HepG2 (cell line): ENCODE data around the gene PCGF5. TPM values are rescaled to one million over a fixed set of nuclear protein-coding genes. Genes with fewer than 3 reads are reported as not detected.

Source experiments
- FOXK2 ChIP-seq: fragments of 450-650 bp; IDR thresholded peaks from 2 replicates; pipeline ENCODE4 v1.6.1; 2016
- JUND ChIP-seq: sonication (generic); formaldehyde crosslinking; IDR thresholded peaks from 2 replicates; pipeline ENCODE4 v1.8.0; 2022; ENCODE audit warnings: mild to moderate bottlenecking, missing genetic modification reagents
- NR2F1 ChIP-seq, 2 experiments: fragments of 450-650 bp in 1 of 2; formaldehyde crosslinking in 1 of 2; IDR thresholded peaks; 2 replicates each; pipeline versions ENCODE4 v1.5.0 to v1.6.1; 2016 to 2020; ENCODE audit warnings: mild to moderate bottlenecking in 1 of 2, missing compliant biosample characterization in 1 of 2, missing genetic modification reagents in 1 of 2, moderate library complexity in 1 of 2
- ONECUT2 ChIP-seq: sonication (generic); formaldehyde crosslinking; IDR thresholded peaks from 2 replicates; pipeline ENCODE4 v1.4.0; 2020; ENCODE audit warnings: missing genetic modification reagents
- PCBP2 ChIP-seq: fragments of 200-400 bp; formaldehyde crosslinking; optimal IDR thresholded peaks from 2 replicates; pipeline ENCODE3; 2018; ENCODE audit warnings: low read length, low read depth; ENCODE audit not compliant: poor library complexity, severe bottlenecking
- ZNF33A ChIP-seq: sonication (generic); formaldehyde crosslinking; IDR thresholded peaks from 2 replicates; pipeline ENCODE4 v1.5.1; 2020; ENCODE audit warnings: missing genetic modification reagents, mild to moderate bottlenecking, moderate library complexity, borderline replicate concordance
- ZNF496 ChIP-seq: sonication (generic); formaldehyde crosslinking; IDR thresholded peaks from 2 replicates; pipeline ENCODE4 v1.8.1; 2023; ENCODE audit warnings: mild to moderate bottlenecking, moderate library complexity, missing genetic modification reagents; ENCODE audit not compliant: insufficient replicate concordance
- ZNF550 ChIP-seq: sonication (generic); formaldehyde crosslinking; IDR thresholded peaks from 2 replicates; pipeline ENCODE4 v1.4.0; 2020; ENCODE audit warnings: mild to moderate bottlenecking, missing genetic modification reagents, borderline replicate concordance
- ZNF678 ChIP-seq: sonication (generic); formaldehyde crosslinking; IDR thresholded peaks from 2 replicates; pipeline ENCODE4 v1.4.0; 2020; ENCODE audit warnings: mild to moderate bottlenecking, missing genetic modification reagents
- ZNF773 ChIP-seq: sonication (generic); formaldehyde crosslinking; IDR thresholded peaks from 2 replicates; pipeline ENCODE4 v1.4.0; 2020; ENCODE audit warnings: missing genetic modification reagents, borderline replicate concordance
- polyA plus RNA-seq, 8 experiments: library from polyadenylated mRNA; depleted of rRNA in 3 of 8; stranded (reverse) in 7 of 8; unstranded in 1 of 8; fragments of >200 nt; fragmentation: Illumina TruSeq in 4 of 8; extraction: Trizol in 4 of 8; gene quantifications; 2 replicates each; pipeline versions ENCODE4 v1.2.1 to v1.2.3, GENCODE V29; 2011 to 2016; ENCODE audit warnings: low read depth in 4 of 8, missing spikeins in 1 of 8, mixed read lengths in 1 of 8; ENCODE audit not compliant: insufficient read depth in 1 of 8
- total RNA-seq, 5 experiments: library from RNA; depleted of rRNA; stranded (reverse); fragments of >200 nt; fragmentation: Illumina TruSeq; extraction: Trizol; gene quantifications; 2 replicates each; pipeline ENCODE4 v1.2.3, GENCODE V29; 2016; ENCODE audit warnings: low read depth in 1 of 5
- TF ChIP-seq, protein P1 (sequence below): sonication (generic); formaldehyde crosslinking; conservative IDR thresholded peaks from 2 replicates; pipeline ENCODE4 v1.5.0; 2020; ENCODE audit warnings: missing genetic modification reagents
- TF ChIP-seq, protein P2 (sequence below): sonication (generic); formaldehyde crosslinking; IDR thresholded peaks from 2 replicates; pipeline ENCODE4 v1.4.0; 2020; ENCODE audit warnings: low read depth, mild to moderate bottlenecking, missing genetic modification reagents
- TF ChIP-seq, protein P3 (sequence below): fragments of 450-650 bp; IDR thresholded peaks from 2 replicates; pipeline ENCODE4 v1.6.1; 2017; ENCODE audit warnings: mild to moderate bottlenecking
- TF ChIP-seq, protein P4 (sequence below): sonication (generic); formaldehyde crosslinking; IDR thresholded peaks from 2 replicates; pipeline ENCODE4 v1.4.0; 2020; ENCODE audit warnings: missing genetic modification reagents
- TF ChIP-seq, protein P5 (sequence below): sonication (generic); formaldehyde crosslinking; IDR thresholded peaks from 2 replicates; pipeline ENCODE4 v1.9.0; 2021; ENCODE audit warnings: missing genetic modification reagents, borderline replicate concordance
- TF ChIP-seq, protein P6 (sequence below): sonication (generic); formaldehyde crosslinking; IDR thresholded peaks from 2 replicates; pipeline ENCODE4 v1.8.0; 2022; ENCODE audit warnings: missing genetic modification reagents, mild to moderate bottlenecking, borderline replicate concordance

Gene PCGF5
- total and polyA plus RNA-seq, 2 of the 13 experiments (the other 11 are each of a cell fraction or from before 2014, with no cell fraction given): 61.3 to 138 TPM

DNA sequence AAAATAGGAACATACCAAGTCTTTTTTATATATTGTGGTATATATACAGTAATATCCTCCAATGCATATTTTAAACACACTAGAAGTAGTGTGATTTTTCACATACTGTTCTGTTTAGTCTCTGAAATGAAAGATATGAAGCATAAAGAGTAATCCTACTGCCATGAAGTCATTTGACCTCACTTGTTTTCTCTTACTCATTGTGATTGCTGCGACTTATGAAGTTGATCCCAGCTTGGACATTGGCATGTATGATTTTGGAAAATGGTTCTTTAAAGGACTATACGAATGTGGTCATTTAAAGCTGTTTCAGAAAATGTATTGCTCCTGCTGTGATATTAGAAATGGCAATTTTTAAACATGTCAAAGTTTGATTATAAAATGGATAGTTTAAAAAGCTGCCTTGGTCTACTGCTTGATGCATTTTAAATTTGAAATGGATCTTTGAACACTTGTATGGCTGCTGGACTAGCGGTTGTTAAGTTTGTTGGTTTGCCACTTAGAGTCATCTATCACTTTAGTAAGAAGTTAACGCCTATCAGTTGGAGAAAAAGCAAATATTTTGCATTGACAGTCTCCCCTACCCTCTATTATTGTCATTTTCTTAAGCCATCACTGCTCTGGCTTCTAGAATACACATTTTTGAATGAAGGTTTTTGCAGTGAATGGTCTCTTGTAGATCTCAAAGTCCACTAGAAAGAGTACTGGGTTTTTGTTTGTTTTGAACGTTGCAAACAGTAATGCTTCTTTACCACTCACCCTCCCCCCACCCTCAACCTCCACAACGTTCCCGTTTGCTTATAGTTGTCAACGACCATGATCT lies 881 bp upstream of the PCGF5 start (continued):
- TF ChIP-seq, protein P1, sequence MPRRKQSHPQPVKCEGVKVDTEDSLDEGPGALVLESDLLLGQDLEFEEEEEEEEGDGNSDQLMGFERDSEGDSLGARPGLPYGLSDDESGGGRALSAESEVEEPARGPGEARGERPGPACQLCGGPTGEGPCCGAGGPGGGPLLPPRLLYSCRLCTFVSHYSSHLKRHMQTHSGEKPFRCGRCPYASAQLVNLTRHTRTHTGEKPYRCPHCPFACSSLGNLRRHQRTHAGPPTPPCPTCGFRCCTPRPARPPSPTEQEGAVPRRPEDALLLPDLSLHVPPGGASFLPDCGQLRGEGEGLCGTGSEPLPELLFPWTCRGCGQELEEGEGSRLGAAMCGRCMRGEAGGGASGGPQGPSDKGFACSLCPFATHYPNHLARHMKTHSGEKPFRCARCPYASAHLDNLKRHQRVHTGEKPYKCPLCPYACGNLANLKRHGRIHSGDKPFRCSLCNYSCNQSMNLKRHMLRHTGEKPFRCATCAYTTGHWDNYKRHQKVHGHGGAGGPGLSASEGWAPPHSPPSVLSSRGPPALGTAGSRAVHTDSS (CRISPR knock-in tag): no peak
- TF ChIP-seq, protein P2, sequence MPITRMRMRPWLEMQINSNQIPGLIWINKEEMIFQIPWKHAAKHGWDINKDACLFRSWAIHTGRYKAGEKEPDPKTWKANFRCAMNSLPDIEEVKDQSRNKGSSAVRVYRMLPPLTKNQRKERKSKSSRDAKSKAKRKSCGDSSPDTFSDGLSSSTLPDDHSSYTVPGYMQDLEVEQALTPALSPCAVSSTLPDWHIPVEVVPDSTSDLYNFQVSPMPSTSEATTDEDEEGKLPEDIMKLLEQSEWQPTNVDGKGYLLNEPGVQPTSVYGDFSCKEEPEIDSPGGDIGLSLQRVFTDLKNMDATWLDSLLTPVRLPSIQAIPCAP (CRISPR knock-in tag): no peak
- TF ChIP-seq JUND: peak; percentile 68; the same call in 1 of the 2 replicates
- TF ChIP-seq, protein P3, sequence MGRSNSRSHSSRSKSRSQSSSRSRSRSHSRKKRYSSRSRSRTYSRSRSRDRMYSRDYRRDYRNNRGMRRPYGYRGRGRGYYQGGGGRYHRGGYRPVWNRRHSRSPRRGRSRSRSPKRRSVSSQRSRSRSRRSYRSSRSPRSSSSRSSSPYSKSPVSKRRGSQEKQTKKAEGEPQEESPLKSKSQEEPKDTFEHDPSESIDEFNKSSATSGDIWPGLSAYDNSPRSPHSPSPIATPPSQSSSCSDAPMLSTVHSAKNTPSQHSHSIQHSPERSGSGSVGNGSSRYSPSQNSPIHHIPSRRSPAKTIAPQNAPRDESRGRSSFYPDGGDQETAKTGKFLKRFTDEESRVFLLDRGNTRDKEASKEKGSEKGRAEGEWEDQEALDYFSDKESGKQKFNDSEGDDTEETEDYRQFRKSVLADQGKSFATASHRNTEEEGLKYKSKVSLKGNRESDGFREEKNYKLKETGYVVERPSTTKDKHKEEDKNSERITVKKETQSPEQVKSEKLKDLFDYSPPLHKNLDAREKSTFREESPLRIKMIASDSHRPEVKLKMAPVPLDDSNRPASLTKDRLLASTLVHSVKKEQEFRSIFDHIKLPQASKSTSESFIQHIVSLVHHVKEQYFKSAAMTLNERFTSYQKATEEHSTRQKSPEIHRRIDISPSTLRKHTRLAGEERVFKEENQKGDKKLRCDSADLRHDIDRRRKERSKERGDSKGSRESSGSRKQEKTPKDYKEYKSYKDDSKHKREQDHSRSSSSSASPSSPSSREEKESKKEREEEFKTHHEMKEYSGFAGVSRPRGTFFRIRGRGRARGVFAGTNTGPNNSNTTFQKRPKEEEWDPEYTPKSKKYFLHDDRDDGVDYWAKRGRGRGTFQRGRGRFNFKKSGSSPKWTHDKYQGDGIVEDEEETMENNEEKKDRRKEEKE: no peak
- TF ChIP-seq ZNF496: no peak
- TF ChIP-seq, protein P4, sequence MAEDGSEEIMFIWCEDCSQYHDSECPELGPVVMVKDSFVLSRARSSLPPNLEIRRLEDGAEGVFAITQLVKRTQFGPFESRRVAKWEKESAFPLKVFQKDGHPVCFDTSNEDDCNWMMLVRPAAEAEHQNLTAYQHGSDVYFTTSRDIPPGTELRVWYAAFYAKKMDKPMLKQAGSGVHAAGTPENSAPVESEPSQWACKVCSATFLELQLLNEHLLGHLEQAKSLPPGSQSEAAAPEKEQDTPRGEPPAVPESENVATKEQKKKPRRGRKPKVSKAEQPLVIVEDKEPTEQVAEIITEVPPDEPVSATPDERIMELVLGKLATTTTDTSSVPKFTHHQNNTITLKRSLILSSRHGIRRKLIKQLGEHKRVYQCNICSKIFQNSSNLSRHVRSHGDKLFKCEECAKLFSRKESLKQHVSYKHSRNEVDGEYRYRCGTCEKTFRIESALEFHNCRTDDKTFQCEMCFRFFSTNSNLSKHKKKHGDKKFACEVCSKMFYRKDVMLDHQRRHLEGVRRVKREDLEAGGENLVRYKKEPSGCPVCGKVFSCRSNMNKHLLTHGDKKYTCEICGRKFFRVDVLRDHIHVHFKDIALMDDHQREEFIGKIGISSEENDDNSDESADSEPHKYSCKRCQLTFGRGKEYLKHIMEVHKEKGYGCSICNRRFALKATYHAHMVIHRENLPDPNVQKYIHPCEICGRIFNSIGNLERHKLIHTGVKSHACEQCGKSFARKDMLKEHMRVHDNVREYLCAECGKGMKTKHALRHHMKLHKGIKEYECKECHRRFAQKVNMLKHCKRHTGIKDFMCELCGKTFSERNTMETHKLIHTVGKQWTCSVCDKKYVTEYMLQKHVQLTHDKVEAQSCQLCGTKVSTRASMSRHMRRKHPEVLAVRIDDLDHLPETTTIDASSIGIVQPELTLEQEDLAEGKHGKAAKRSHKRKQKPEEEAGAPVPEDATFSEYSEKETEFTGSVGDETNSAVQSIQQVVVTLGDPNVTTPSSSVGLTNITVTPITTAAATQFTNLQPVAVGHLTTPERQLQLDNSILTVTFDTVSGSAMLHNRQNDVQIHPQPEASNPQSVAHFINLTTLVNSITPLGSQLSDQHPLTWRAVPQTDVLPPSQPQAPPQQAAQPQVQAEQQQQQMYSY (CRISPR knock-in tag): no peak
- no peak for TF ChIP-seq NR2F1 (CRISPR knock-in tag; IDR thresholded peaks at IDR 0.05)
- TF ChIP-seq, protein P5, sequence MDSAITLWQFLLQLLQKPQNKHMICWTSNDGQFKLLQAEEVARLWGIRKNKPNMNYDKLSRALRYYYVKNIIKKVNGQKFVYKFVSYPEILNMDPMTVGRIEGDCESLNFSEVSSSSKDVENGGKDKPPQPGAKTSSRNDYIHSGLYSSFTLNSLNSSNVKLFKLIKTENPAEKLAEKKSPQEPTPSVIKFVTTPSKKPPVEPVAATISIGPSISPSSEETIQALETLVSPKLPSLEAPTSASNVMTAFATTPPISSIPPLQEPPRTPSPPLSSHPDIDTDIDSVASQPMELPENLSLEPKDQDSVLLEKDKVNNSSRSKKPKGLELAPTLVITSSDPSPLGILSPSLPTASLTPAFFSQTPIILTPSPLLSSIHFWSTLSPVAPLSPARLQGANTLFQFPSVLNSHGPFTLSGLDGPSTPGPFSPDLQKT: no peak
- TF ChIP-seq, protein P6, sequence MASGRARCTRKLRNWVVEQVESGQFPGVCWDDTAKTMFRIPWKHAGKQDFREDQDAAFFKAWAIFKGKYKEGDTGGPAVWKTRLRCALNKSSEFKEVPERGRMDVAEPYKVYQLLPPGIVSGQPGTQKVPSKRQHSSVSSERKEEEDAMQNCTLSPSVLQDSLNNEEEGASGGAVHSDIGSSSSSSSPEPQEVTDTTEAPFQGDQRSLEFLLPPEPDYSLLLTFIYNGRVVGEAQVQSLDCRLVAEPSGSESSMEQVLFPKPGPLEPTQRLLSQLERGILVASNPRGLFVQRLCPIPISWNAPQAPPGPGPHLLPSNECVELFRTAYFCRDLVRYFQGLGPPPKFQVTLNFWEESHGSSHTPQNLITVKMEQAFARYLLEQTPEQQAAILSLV (CRISPR knock-in tag): no peak
- no peak for TF ChIP-seq PCBP2
- TF ChIP-seq FOXK2: no peak; the same call in 1 of the 2 replicates
- TF ChIP-seq ZNF678 (CRISPR knock-in tag): no peak
- TF ChIP-seq ZNF33A (CRISPR knock-in tag): no peak
- no peak for TF ChIP-seq ZNF773 (CRISPR knock-in tag)
- TF ChIP-seq ONECUT2 (CRISPR knock-in tag): no peak
- TF ChIP-seq ZNF550 (CRISPR knock-in tag): no peak
